Measurements from ENCODE around the gene SNTG2.

SNTG2 gene

DNA sequence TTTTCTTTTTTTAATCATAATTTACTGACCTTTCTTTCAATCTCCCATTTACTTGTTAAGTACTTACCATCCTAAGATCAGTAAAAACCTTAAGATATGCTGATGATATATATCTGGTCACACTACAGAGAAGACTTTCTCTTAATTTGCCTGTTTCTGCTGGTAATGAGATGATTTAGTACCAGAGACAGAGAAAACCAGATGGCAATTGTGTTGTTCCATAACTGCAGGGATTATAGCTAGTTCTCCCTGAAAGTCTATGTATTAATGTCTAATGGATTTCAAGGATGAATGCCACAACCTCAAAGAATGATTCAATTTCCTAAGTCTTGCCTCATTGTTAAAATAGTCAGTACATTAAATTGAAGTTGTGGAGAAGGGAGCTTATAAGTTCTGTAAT is 40.3 kb downstream of the SNTG2 start:
- no peak for DNase-seq (ENCODE audit: low read depth in 2 of 2)

DNA sequence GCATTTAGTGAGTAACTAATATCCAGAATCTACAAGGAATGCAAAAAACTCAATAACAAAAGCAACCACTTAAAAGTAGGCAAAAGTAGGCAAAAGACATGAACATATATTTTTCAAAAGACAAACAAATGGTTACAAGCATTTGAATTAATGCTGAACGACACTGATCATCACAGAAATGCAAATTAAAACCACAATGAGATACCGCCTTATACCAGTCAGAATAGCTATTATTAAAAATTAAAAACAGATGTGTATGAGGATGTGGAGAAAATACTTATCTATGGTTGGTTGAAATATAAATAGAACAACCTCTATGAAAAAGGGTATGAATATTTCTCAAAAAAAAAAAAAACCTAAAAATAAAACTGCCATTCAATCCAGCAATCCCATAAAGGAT is 51.7 kb downstream of the SNTG2 start:
- DNase-seq (ENCODE audit: low read depth in 2 of 2), result no peak

DNA sequence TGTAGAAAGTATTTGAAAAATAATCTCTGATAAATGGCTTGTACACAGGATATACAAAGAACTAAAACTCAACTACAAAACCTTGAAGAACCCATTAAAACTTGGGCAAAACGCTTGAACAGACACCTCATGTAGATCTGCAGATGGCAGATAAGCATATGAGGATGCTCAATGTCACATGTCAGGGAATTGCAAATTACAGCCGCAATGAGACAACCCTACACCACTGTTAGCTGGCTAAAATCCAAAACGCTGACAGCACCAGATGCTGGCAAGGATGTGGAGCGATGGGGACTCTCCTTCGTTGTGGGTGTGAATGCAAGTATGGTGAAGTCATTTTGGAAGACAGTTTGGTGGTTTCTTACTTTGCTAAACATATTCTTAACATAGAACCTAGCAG is 53.7 kb downstream of the SNTG2 start:
- no peak for DNase-seq (ENCODE audit: low read depth in 2 of 2)

DNA sequence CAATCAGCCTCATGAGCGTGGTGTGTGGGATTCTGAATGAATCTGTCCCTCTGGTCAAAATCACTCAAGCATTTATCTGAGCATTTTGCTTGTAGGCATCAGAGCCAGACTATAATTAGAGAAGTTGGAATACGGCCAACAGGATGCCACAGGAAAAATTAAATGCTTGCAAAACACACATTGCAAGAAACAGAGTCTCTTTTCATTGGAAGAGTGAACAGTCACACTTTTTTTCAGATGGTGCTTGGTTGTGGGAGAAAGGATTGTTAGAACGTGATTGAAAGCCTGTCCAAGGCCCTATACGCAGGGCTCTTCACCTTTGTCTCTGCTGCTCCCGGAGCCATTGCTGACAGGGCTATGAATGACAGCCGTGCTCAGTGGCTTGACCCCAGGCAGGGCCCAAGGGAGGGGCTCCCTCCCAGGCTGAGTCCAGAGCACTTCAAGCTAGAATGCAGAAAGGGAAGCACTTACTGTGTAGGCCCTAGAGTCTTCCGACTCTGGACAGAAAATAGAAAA is 59.8 kb downstream of the SNTG2 start:
- DNase-seq (ENCODE audit: low read depth in 2 of 2), result no peak

DNA sequence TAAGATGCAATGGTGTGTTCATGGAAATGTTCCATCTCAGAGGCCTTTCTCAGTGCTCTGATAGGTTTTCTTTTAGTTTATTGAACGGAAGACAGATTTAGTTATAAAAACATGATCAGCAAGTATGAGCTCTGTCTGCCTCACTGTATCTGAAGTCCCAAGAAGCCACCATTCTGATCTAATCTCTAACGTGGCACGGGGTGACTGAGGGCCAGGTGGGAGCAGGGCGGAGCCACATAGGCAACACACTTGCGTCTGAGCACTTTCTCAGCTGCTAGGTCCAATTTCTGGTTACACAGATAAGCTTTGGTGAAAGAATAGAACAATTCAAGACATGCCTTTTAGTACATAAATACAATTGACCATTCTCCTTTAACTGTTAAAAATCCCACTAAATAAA is 60.4 kb downstream of the SNTG2 start:
- DNase-seq (ENCODE audit: low read depth in 2 of 2), result no peak

DNA sequence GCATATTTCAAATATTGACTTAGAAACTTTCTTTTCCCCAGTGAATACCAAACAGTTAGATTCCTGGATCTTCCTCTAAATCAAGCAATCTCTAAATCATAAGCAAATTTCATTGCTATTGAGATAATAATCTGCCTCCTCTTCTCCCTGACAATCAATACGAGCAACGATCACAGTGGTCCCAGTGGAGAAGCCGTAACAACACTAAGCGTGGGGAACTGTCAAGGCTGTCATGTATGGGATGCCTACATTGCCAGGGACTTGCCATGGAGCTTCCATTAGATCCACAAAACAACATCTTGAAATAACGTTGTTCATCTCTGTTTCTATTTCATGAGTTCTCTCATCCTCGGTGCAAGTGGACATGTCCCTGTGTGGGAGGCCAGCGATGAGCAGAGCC is 61.3 kb downstream of the SNTG2 start:
- no peak for DNase-seq (ENCODE audit: low read depth in 2 of 2)

DNA sequence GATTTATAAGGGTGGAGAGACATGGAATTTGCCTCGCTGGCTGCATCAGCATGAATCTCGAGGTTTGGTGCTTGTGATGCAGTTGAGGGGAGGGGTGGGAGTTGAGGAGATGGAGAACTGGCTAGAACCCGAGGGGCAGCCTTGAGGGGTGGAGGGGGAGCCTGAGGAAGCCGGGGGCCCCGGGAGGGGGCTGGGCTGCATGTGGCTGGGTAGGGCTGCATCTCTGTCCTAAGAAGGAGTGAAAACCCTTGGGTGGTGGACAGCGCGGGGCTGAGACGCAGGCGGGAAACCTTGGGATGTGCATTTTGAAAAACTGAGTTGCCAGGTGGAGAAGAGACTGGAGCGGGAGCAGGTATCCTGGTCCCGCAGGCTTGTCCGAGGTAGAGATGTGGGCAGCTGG is 64.2 kb downstream of the SNTG2 start:
- DNase-seq (ENCODE audit: low read depth in 2 of 2), result no peak

DNA sequence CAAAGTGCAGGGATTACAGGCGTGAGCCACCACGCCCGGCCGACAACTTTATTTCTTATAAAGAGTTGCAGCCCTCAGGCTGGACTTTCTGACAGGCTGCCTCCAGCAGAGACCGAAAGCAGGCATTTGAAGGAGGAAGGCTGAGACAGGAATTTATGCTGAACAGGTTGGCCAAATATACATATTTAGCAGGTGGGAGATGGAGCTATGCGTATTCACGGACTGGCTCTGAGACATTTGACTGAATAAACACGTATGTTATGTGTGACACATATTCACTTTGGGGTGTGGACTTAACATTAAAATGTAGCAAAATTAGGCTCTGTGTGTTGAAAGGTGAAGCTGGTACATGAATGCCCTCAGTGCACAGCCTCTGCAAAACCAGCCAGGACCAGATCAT is 65.9 kb downstream of the SNTG2 start:
- no peak for DNase-seq (ENCODE audit: low read depth in 2 of 2)

DNA sequence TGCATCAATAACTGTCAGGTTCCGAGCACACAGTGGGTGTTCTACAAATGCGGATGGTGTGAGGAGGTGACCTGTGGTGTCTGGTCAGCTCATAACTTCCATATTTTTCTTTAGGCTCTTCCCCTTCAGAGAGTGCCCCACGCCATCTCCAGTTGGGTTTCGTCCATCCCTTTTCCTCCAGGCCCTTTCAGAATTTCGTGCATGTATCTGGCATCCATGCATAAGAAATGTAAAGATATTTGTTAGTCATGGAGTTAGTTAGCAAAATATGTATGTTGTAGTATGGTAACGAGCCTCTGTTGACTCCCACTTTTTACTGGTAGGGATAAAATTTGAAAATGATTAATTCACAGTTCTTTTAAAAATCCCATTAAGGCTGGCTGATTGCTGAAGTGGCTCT is 67.2 kb downstream of the SNTG2 start:
- no peak for DNase-seq (ENCODE audit: low read depth in 2 of 2)

DNA sequence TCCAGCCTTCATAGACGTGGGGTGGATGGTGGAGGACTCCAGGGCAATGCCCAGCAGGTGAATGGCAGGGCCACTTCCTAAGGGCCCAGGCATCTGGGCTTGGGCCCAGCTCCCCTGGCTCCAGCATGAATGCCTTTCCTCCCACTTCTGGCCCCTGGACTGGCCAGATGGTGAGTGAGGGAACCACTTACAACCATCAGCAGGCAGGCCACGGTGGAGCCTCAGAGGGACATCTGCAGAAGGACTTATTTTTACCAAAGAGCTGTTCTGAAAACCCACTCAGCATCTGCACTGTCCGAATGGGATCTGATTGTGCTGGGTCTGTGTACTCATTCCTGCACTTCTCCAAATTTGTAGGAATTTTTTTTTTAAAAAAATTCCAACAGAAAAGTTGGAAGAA is 69.6 kb downstream of the SNTG2 start:
- no peak for DNase-seq (ENCODE audit: low read depth in 2 of 2)

DNA sequence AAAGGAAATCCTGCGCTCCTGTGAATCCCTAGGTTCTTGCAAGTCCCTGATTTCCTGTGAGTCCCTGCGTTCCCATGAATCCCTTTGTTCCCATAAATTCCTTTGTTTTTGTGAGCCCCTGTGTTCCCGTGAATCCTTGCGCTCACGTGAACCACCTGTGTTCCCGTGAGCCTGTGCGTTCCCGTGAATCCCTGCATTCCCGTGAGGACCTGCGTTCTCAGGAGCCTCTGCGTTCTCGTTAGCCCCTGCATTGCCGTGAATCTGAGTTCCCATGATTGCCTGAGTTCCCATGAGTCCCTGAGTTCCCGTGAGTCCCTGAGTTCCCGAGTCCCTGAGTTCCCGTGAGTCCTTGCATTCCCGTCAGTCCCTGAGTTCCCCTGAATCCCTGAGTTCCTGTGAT is 71.5 kb downstream of the SNTG2 start:
- DNase-seq (ENCODE audit: low read depth in 2 of 2), result no peak

DNA sequence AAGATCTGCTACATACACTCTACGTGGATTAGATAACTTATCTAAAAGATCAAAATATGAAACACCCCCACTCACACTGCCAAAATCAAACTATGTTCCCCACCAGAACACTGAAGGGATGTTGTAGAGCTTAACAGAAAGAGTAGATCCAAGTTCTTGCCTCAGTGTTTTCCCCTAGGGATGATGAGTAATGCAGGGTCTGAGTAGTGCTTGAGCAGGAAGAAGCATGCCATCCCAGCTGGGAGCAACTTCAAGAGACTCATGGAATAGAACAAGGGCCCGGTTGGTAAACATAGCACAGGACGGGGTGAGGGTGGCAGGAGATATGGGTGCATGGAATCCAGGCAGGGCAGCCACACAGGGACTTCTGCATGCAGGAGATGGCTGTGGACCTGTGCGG is 74.3 kb downstream of the SNTG2 start:
- DNase-seq (ENCODE audit: low read depth in 2 of 2), result no peak

DNA sequence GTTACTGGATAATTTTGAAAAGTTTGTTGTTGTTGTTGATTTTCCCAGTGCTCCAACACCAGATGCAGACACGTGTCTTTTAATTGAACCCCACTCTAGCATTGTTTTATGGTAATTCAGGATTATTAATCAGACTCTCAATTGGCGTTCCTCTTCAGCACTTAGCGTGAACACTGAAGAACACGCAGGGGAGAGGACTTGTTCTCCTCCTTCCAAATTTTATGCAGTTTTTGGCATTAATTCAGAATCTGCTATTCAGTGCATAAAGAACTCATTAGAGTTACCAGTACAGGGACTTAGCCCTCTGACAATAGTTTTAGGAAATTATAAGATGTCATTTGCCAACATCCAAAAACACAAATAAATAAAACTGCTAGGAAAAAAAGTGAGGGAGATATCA is 75.5 kb downstream of the SNTG2 start:
- no peak for DNase-seq (ENCODE audit: low read depth in 2 of 2)

DNA sequence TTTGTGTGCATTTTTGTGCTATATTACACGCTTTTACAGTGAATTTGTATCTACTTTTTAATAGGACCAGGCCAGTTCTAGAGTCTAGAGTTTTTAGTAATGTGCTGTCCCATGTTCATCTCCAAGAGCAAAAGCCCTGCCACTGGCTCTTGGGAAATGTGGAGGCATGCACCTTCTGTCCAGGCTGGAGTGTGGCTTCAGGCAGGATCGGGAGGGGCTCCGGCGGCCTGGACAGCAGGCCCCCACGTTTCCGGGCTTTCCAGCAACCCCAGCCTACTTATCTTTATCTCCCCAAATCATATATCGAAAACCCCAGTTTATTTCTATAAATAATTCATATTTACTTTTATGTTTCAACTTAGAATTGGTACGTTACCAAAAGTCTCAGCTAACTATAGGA is 78.2 kb downstream of the SNTG2 start:
- no peak for DNase-seq (ENCODE audit: low read depth in 2 of 2)

DNA sequence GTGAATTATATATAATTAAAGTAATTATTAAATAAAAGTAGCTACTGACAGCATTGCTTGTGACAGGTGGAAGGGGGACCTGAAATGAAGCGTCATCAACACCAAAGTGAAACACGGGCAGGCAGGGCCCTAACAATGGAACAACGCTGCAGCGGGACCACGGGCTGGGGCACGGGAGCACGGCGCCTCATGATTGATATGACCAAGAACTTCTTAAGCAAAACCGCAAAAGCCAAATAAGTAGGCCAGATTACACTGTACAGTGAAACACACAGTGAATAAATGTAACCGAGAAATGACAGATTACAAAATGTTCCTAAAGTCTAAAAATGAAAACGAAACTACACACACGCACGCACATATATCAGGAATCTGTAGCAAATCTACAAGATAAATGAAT is 81.4 kb downstream of the SNTG2 start:
- DNase-seq (ENCODE audit: low read depth in 2 of 2), result peak in 1 of 2 donors; percentile 14

DNA sequence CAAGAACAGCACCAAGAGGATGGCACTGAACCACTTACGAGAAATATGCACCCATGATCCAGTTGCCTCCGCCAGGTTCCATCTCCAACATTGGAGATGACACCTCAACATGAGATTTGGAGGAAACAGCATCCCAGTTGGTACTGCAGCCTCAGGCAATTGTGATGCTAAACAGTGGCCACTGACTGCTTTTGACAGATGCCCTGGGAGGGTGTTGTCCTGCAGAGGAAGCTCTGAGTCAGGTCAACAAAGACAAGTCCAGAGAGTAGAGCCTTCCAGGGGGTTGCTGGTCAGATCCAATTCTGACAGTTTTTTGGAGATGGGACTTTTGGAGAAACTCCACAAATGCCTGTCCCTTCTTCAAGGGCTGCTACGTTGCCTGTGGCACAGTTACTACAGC is 82.4 kb downstream of the SNTG2 start:
- no peak for DNase-seq (ENCODE audit: low read depth in 2 of 2)

DNA sequence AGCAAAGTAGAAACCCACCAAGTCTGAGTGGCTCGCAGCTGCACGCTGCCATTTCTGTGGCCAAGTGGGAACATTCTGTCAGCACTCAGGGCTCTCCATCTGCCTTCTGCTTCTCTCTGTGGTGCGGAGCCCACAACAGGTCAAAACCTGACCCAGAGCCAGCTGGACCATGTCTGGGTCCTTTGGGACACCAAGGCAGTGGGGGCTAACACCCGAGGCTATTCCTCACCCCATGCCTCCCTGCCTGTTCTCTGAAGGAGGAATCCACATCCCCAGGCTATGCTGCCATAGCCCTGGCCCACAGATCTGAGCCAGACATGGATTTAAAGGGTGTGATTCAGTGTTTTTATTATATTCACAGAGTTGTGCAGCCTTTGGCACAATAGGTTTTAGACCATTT is 86.4 kb downstream of the SNTG2 start:
- DNase-seq (ENCODE audit: low read depth in 2 of 2), result no peak

DNA sequence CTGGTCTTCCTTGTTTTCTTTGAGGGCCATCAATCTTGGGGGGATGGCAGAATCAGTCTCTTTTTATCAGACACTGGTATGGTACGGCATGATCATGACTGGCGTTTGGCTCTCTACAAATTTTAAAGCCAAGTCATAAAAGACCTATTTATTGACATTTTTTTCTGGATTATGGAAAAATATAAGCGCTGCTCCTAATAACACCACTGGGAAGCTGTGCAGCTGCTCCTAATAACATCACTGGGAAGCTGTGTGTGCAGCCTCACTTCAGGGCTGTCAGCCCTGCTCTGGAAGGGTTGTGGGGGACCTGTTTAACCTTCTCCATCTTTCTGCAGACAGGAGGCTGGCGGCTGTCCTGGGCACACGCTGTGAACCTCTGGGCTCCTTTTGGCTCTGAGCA is 88.9 kb downstream of the SNTG2 start:
- DNase-seq (ENCODE audit: low read depth in 2 of 2), result no peak

DNA sequence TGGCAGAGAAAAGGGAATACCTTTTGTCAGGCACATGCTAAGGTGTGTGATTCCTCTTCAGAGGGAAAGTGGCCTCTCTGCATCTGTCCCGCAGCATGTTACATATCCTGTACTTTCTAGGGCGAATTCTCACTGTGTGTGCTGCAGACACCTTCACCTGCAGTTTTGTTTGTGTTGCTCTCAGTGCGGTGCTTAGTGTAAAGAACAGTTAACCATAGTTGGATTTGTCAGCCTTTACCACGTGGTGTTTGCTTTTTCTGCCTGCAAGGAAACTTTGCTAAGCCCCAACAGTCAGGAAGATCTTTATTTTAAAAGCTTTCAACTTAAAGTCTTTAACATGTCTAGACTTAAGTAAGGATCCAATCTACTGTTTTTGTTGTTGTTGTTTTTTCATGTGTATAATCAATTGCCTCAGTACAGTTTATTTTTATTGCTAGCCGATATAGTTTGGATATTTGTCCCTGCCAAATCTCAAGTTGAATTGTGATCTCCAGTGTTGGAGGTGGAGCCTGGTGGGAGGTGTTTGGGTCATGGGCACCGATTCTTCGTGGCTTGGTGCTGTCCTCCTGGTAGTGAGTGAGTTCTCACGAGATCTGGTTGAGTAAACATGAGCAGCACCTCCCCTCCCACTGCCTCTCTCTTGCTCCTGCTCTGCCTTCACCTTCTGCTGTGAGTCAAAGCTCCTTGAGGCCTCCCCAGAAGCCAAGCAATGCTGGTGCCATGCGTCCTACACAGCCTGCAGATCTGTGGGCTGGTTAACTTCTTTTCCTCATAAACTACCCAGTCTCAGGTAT is 90.6 kb downstream of the SNTG2 start:
- no peak for DNase-seq (ENCODE audit: low read depth in 2 of 2)

DNA sequence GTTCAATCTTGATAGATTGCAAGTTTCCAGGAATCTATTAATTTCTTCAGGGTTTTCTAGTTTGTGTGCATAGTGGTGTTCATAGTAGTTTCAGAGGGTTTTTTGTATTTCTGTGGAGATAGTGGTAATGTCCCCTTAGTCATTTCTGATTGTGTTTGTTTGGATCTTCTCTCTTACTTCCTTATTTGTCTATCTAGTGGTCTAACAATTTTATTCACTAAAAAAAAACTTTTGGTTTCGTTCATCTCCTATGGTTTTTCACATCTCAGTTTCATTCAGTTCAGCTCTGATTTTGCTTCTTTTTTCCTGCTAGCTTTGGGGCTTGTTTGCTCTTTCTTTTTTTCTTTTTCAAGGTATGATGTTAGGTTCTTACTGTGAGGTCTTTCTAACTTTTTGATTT is 94.5 kb downstream of the SNTG2 start:
- no peak for DNase-seq (ENCODE audit: low read depth in 2 of 2)

DNA sequence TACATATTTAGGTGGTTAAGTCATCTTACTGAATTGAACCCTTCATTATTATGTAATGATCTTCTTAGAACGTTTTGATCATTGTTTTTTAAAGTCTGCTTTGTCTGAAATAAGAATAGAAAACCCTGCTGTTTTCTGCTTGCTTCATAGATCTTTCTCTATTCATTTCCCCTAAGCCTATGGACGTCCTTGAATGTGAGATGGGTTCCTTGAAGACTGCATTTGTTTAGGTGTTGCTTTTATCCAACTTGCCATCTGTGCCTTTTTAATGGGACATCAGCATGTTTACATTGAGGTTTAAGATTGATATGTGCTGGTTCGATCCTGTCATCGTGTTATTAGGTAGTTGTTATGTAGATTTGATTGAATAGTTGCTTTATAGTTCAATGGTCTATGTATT is 95.4 kb downstream of the SNTG2 start:
- no peak for DNase-seq (ENCODE audit: low read depth in 2 of 2)

DNA sequence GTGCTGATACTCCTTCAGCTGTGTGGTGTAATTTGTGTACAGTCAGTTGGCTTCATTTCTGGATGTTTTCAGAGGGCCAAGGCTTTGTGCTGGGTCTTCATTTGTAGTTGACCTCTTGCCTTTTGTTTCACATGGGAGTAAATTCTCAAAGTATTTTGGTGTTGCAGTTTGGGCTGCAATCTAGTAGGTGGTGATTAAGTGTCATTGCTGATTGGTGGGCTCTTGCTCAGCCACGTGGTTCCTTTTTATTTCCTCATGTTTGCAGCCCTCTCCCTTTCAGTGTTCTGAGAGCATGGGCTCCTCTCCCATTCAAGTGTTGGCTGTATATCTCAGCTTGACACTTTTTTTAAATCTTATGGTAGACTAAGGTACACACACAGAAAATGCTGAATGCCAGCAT is 96.8 kb downstream of the SNTG2 start:
- DNase-seq (ENCODE audit: low read depth in 2 of 2), result no peak

DNA sequence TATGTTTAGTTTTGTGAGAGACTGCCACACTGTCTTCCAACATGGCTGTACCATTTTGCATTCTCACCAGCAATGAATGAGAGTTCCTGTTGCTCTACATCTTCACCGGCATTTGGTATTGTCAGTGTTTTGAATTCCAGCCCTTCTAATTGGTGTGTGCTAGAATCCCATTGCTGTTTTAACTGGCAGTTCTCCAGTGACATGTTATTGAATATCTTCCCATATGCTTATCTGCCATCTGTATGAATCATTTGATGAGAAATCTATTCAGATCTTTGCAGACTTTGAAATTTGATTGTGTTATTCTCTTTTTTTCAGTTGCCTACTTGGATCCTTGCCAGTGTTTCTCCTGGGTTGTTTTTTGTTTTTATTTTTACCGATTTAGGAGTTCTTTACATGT is 99.0 kb downstream of the SNTG2 start:
- no peak for DNase-seq (ENCODE audit: low read depth in 2 of 2)

DNA sequence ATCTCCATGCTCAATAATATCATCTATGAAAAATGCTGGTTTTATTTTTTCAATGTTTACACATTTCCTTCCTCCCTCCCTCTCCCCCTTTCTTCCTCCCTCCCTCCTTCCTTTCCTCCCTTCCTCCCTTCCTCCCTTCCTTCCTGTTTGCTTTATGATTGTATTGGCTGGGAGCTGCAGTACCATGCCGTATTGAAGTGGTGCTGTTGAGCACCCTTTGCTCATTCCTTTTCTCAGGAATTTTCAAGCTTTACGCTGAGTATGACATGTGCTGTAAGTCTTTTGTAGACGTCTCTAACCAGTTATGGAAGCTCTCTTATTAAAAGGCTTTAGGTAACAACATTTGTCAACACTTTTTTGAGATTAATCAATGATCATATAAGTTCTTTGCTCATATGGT is 100.4 kb downstream of the SNTG2 start:
- DNase-seq (ENCODE audit: low read depth in 2 of 2), result no peak

All from stimulated activated CD8-positive, alpha-beta memory T cell treated with anti-CD3 and anti-CD28 coated beads, Interleukin-15, amount 100 ng/mL, for 48 hours (primary cell).